HEK293 (cell line): Measurements from ENCODE around the gene IL12RB1.

Experiments
- BCL11B ChIP-seq: fragments of 450-650 bp; formaldehyde crosslinking; IDR thresholded peaks from 2 replicates; pipeline ENCODE4 v1.5.1; 2016; ENCODE audit warnings: low read depth, missing biosample characterization, missing genetic modification characterization
- GLI4 ChIP-seq: fragments of 450-650 bp; formaldehyde crosslinking; IDR thresholded peaks from 2 replicates; pipeline ENCODE4 v1.5.1; 2016; ENCODE audit warnings: missing biosample characterization, missing genetic modification characterization
- MYNN ChIP-seq: fragments of 450-650 bp; formaldehyde crosslinking; IDR thresholded peaks from 2 replicates; pipeline ENCODE4 v1.5.1; 2016; ENCODE audit warnings: missing biosample characterization, missing genetic modification characterization, borderline replicate concordance
- SETDB1 ChIP-seq: IDR thresholded peaks from one replicate; pipeline ENCODE4 v1.6.1; 2017; ENCODE audit warnings: mild to moderate bottlenecking, low read length, moderate library complexity, mixed read lengths; ENCODE audit not compliant: insufficient read length
- SP7 ChIP-seq: fragments of 450-650 bp; formaldehyde crosslinking; IDR thresholded peaks from 2 replicates; pipeline ENCODE4 v1.5.1; 2016; ENCODE audit warnings: missing biosample characterization, missing genetic modification characterization
- YY1 ChIP-seq: fragments of 450-650 bp; formaldehyde crosslinking; IDR thresholded peaks from 2 replicates; pipeline ENCODE4 v1.5.1; 2018; ENCODE audit warnings: missing biosample characterization, missing genetic modification characterization
- ZBTB21 ChIP-seq: fragments of 450-650 bp; formaldehyde crosslinking; IDR thresholded peaks from 2 replicates; pipeline ENCODE4 v1.5.1; 2017; ENCODE audit warnings: missing biosample characterization, missing genetic modification characterization
- ZNF157 ChIP-seq: fragments of 450-650 bp; formaldehyde crosslinking; IDR thresholded peaks from 2 replicates; pipeline ENCODE4 v1.5.1; 2016; ENCODE audit warnings: missing biosample characterization, missing genetic modification characterization
- ZNF169 ChIP-seq: fragments of 450-650 bp; formaldehyde crosslinking; IDR thresholded peaks from 2 replicates; pipeline ENCODE4 v1.5.1; 2016; ENCODE audit warnings: missing biosample characterization, missing genetic modification characterization
- ZNF2 ChIP-seq: fragments of 450-650 bp; formaldehyde crosslinking; IDR thresholded peaks from 2 replicates; pipeline ENCODE4 v1.5.1; 2016; ENCODE audit warnings: missing biosample characterization, missing genetic modification characterization
- ZNF239 ChIP-seq: fragments of 450-650 bp; formaldehyde crosslinking; IDR thresholded peaks from 2 replicates; pipeline ENCODE4 v1.5.1; 2016; ENCODE audit warnings: missing biosample characterization, missing genetic modification characterization
- ZNF366 ChIP-seq: fragments of 450-650 bp; formaldehyde crosslinking; conservative IDR thresholded peaks from 2 replicates; pipeline ENCODE4 v1.5.1; 2016; ENCODE audit warnings: missing biosample characterization, missing genetic modification characterization
- ZNF394 ChIP-seq: fragments of 450-650 bp; formaldehyde crosslinking; IDR thresholded peaks from 2 replicates; pipeline ENCODE4 v1.5.1; 2016; ENCODE audit warnings: missing biosample characterization, missing genetic modification characterization, mild to moderate bottlenecking, moderate library complexity, borderline replicate concordance
- ZNF426 ChIP-seq: fragments of 450-650 bp; formaldehyde crosslinking; IDR thresholded peaks from 2 replicates; pipeline ENCODE4 v1.5.1; 2017; ENCODE audit warnings: missing biosample characterization, missing genetic modification characterization, mild to moderate bottlenecking, inconsistent platforms, moderate library complexity
- ZNF473 ChIP-seq: fragments of 450-650 bp; formaldehyde crosslinking; IDR thresholded peaks from 2 replicates; pipeline ENCODE4 v1.5.1; 2017; ENCODE audit warnings: missing biosample characterization, missing genetic modification characterization
- ZNF600 ChIP-seq: fragments of 450-650 bp; formaldehyde crosslinking; IDR thresholded peaks from 2 replicates; pipeline ENCODE4 v1.5.1; 2016; ENCODE audit warnings: missing biosample characterization, missing genetic modification characterization
- ZNF624 ChIP-seq: fragments of 450-650 bp; formaldehyde crosslinking; IDR thresholded peaks from 2 replicates; pipeline ENCODE4 v1.5.1; 2017; ENCODE audit warnings: missing biosample characterization, missing genetic modification characterization
- ZNF626 ChIP-seq: fragments of 450-650 bp; sonication (Bioruptor Pico); formaldehyde crosslinking; IDR thresholded peaks from 2 replicates; pipeline ENCODE4 v1.5.1; 2018; ENCODE audit warnings: missing biosample characterization, missing genetic modification characterization, inconsistent platforms
- ZNF654 ChIP-seq: fragments of 450-650 bp; formaldehyde crosslinking; IDR thresholded peaks from 2 replicates; pipeline ENCODE4 v1.5.1; 2016; ENCODE audit warnings: low read depth, missing biosample characterization, missing genetic modification characterization
- ZNF658 ChIP-seq: fragments of 450-650 bp; formaldehyde crosslinking; IDR thresholded peaks from 2 replicates; pipeline ENCODE4; 2016; ENCODE audit warnings: missing biosample characterization, missing genetic modification characterization
- ZNF670 ChIP-seq: fragments of 450-650 bp; formaldehyde crosslinking; IDR thresholded peaks from 2 replicates; pipeline ENCODE4 v1.5.1; 2016; ENCODE audit warnings: missing biosample characterization, missing genetic modification characterization, low read depth
- ZNF707 ChIP-seq: fragments of 450-650 bp; formaldehyde crosslinking; IDR thresholded peaks from 2 replicates; pipeline ENCODE4 v1.5.1; 2016; ENCODE audit warnings: missing biosample characterization, missing genetic modification characterization
- ZNF791 ChIP-seq: fragments of 450-650 bp; formaldehyde crosslinking; IDR thresholded peaks from 2 replicates; pipeline ENCODE4 v1.5.1; 2016; ENCODE audit warnings: missing biosample characterization, missing genetic modification characterization
- TF ChIP-seq, protein P1 (sequence below): sonication (generic); formaldehyde crosslinking; IDR thresholded peaks from 2 replicates; pipeline ENCODE4 v1.8.1; 2022; ENCODE audit warnings: mild to moderate bottlenecking, moderate library complexity, missing genetic modification reagents
- TF ChIP-seq, protein P2 (sequence below): fragments of 450-650 bp; formaldehyde crosslinking; IDR thresholded peaks from 2 replicates; pipeline ENCODE4 v1.5.1; 2016; ENCODE audit warnings: missing biosample characterization, missing genetic modification characterization
- TF ChIP-seq, protein P3 (sequence below): fragments of 450-650 bp; formaldehyde crosslinking; IDR thresholded peaks from 2 replicates; pipeline ENCODE4 v1.5.1; 2017; ENCODE audit warnings: missing biosample characterization, missing genetic modification characterization
- TF ChIP-seq, protein P4 (sequence below): fragments of 450-650 bp; formaldehyde crosslinking; IDR thresholded peaks from 2 replicates; pipeline ENCODE4 v1.5.1; 2016; ENCODE audit warnings: missing biosample characterization, missing genetic modification characterization
- TF ChIP-seq, protein P5 (sequence below): fragments of 450-650 bp; formaldehyde crosslinking; IDR thresholded peaks from 2 replicates; pipeline ENCODE4 v1.5.1; 2016; ENCODE audit warnings: missing biosample characterization, missing genetic modification characterization
- TF ChIP-seq, protein P6 (sequence below): fragments of 450-650 bp; formaldehyde crosslinking; IDR thresholded peaks from 2 replicates; pipeline ENCODE4 v1.5.1; 2016; ENCODE audit warnings: missing biosample characterization, missing genetic modification characterization

The IL12RB1 gene

DNA sequence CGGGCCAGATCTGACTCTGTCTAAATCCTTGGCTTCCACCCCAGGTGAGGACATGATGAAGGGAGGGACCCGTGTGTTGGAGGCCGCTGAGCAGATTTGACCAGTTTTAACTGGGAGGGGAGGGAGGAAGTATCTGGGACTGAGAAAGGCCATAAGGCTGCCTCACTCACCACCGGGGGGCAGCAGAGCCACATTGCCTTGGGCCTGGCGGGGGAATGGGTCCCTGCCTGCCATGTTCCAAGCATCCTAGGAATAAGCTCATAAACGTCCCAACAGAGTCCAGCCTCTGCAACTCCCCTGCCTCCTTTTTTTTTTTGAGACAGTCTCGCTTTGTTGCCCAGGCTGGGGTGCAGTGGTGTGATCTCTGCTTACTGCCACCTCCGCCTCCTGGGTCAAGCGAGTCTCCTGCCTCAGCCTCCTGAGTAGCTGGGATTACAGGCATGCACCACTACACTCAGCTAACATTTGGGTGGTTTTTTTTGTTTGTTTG lies 26.3 kb upstream of the IL12RB1 start (continued):
- no peak for TF ChIP-seq ZNF626 (tag by site-specific recombination)
- no peak for TF ChIP-seq ZNF366 (tag by site-specific recombination)
- peak; percentile 94 for TF ChIP-seq ZNF654 (tag by site-specific recombination)
- TF ChIP-seq, protein P1, sequence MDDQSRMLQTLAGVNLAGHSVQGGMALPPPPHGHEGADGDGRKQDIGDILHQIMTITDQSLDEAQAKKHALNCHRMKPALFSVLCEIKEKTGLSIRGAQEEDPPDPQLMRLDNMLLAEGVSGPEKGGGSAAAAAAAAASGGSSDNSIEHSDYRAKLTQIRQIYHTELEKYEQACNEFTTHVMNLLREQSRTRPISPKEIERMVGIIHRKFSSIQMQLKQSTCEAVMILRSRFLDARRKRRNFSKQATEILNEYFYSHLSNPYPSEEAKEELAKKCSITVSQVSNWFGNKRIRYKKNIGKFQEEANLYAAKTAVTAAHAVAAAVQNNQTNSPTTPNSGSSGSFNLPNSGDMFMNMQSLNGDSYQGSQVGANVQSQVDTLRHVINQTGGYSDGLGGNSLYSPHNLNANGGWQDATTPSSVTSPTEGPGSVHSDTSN (CRISPR knock-in tag), result no peak
- TF ChIP-seq ZNF157 (tag by site-specific recombination), result no peak
- peak; percentile 61; the same call in 1 of the 2 replicates for TF ChIP-seq ZNF394 (tag by site-specific recombination)
- TF ChIP-seq ZNF670, result no peak
- TF ChIP-seq, protein P2, sequence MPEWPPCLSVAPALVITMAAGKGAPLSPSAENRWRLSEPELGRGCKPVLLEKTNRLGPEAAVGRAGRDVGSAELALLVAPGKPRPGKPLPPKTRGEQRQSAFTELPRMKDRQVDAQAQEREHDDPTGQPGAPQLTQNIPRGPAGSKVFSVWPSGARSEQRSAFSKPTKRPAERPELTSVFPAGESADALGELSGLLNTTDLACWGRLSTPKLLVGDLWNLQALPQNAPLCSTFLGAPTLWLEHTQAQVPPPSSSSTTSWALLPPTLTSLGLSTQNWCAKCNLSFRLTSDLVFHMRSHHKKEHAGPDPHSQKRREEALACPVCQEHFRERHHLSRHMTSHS (tag by site-specific recombination), result no peak
- TF ChIP-seq, protein P3, sequence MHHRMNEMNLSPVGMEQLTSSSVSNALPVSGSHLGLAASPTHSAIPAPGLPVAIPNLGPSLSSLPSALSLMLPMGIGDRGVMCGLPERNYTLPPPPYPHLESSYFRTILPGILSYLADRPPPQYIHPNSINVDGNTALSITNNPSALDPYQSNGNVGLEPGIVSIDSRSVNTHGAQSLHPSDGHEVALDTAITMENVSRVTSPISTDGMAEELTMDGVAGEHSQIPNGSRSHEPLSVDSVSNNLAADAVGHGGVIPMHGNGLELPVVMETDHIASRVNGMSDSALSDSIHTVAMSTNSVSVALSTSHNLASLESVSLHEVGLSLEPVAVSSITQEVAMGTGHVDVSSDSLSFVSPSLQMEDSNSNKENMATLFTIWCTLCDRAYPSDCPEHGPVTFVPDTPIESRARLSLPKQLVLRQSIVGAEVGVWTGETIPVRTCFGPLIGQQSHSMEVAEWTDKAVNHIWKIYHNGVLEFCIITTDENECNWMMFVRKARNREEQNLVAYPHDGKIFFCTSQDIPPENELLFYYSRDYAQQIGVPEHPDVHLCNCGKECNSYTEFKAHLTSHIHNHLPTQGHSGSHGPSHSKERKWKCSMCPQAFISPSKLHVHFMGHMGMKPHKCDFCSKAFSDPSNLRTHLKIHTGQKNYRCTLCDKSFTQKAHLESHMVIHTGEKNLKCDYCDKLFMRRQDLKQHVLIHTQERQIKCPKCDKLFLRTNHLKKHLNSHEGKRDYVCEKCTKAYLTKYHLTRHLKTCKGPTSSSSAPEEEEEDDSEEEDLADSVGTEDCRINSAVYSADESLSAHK (tag by site-specific recombination), result no peak
- TF ChIP-seq YY1 (tag by site-specific recombination), result no peak
- no peak for TF ChIP-seq ZNF658 (tag by site-specific recombination)
- TF ChIP-seq, protein P4, sequence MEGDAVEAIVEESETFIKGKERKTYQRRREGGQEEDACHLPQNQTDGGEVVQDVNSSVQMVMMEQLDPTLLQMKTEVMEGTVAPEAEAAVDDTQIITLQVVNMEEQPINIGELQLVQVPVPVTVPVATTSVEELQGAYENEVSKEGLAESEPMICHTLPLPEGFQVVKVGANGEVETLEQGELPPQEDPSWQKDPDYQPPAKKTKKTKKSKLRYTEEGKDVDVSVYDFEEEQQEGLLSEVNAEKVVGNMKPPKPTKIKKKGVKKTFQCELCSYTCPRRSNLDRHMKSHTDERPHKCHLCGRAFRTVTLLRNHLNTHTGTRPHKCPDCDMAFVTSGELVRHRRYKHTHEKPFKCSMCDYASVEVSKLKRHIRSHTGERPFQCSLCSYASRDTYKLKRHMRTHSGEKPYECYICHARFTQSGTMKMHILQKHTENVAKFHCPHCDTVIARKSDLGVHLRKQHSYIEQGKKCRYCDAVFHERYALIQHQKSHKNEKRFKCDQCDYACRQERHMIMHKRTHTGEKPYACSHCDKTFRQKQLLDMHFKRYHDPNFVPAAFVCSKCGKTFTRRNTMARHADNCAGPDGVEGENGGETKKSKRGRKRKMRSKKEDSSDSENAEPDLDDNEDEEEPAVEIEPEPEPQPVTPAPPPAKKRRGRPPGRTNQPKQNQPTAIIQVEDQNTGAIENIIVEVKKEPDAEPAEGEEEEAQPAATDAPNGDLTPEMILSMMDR (tag by site-specific recombination), result peak; percentile 90
- TF ChIP-seq SP7 (tag by site-specific recombination), result peak; percentile 48; the same call in 1 of the 2 replicates
- TF ChIP-seq ZNF473 (tag by site-specific recombination), result no peak
- TF ChIP-seq BCL11B (tag by site-specific recombination), result no peak
- TF ChIP-seq ZNF2 (tag by site-specific recombination), result peak; percentile 59; the same call in 1 of the 2 replicates
- TF ChIP-seq SETDB1, result no peak
- no peak for TF ChIP-seq ZBTB21 (tag by site-specific recombination)
- no peak for TF ChIP-seq ZNF791 (tag by site-specific recombination)
- TF ChIP-seq ZNF426, result no peak
- TF ChIP-seq ZNF239, result no peak
- TF ChIP-seq, protein P5, sequence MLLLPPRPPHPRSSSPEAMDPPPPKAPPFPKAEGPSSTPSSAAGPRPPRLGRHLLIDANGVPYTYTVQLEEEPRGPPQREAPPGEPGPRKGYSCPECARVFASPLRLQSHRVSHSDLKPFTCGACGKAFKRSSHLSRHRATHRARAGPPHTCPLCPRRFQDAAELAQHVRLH, result no peak
- TF ChIP-seq MYNN, result no peak
- no peak for TF ChIP-seq GLI4 (tag by site-specific recombination)
- TF ChIP-seq, protein P6, sequence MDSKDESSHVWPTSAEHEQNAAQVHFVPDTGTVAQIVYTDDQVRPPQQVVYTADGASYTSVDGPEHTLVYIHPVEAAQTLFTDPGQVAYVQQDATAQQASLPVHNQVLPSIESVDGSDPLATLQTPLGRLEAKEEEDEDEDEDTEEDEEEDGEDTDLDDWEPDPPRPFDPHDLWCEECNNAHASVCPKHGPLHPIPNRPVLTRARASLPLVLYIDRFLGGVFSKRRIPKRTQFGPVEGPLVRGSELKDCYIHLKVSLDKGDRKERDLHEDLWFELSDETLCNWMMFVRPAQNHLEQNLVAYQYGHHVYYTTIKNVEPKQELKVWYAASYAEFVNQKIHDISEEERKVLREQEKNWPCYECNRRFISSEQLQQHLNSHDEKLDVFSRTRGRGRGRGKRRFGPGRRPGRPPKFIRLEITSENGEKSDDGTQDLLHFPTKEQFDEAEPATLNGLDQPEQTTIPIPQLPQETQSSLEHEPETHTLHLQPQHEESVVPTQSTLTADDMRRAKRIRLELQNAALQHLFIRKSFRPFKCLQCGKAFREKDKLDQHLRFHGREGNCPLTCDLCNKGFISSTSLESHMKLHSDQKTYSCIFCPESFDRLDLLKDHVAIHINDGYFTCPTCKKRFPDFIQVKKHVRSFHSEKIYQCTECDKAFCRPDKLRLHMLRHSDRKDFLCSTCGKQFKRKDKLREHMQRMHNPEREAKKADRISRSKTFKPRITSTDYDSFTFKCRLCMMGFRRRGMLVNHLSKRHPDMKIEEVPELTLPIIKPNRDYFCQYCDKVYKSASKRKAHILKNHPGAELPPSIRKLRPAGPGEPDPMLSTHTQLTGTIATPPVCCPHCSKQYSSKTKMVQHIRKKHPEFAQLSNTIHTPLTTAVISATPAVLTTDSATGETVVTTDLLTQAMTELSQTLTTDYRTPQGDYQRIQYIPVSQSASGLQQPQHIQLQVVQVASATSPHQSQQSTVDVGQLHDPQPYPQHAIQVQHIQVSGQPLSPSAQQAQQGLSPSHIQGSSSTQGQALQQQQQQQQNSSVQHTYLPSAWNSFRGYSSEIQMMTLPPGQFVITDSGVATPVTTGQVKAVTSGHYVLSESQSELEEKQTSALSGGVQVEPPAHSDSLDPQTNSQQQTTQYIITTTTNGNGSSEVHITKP (tag by site-specific recombination), result peak; percentile 62; the same call in 1 of the 2 replicates
- TF ChIP-seq ZNF169, result no peak
- no peak for TF ChIP-seq ZNF707 (tag by site-specific recombination)
- TF ChIP-seq ZNF624 (tag by site-specific recombination), result no peak
- TF ChIP-seq ZNF600 (tag by site-specific recombination), result peak; percentile 69; the same call in 1 of the 2 replicates
